Measurements from ENCODE around the gene TXNDC15. TPM values are rescaled to one million over a fixed set of nuclear protein-coding genes. Genes with fewer than 3 reads are reported as not detected.

TXNDC15 gene
- total RNA-seq, 1 experiment from 2014 or later: 31.3 TPM

GRCh38 chr5:134878403-134878802 lies 4.2 kb downstream of the TXNDC15 start:
- H3K9me3 ChIP-seq (ENCODE audit: control insufficient read depth, low read depth, low read length): no peaks in the 10 kb centered on the region
- no peak overlapping the region for H3K27ac Mint-ChIP-seq
- no peak overlapping the region for H3K4me3 Mint-ChIP-seq
- no peak for DNase-seq
- no peak for TF ChIP-seq CTCF (conservative IDR thresholded peaks at IDR 0.05)
- H4K91ac ChIP-seq (ENCODE audit: insufficient read length, low read depth, low read length): no peak overlapping the region
- H2BK120ac ChIP-seq (ENCODE audit: low read depth, low read length, poor library complexity, severe bottlenecking): no peak overlapping the region
- no peaks in the 10 kb centered on the region for H3K4me1 ChIP-seq (ENCODE audit: insufficient read depth, low read length)
- no peak overlapping the region for H3K4me2 ChIP-seq (ENCODE audit: insufficient read depth, insufficient read length, low read length)
- H3K14ac ChIP-seq (ENCODE audit: insufficient read depth, low read length): no peak overlapping the region
- H2BK20ac ChIP-seq (ENCODE audit: low read depth, low read length, poor library complexity, severe bottlenecking): no peak overlapping the region
- H2AFZ ChIP-seq (ENCODE audit: low read length): no peak overlapping the region
- no peaks in the 10 kb centered on the region for H3K27me3 ChIP-seq (ENCODE audit: insufficient read depth, low read length)
- H3K79me1 ChIP-seq (ENCODE audit: insufficient read depth, low read depth, low read length, poor library complexity, severe bottlenecking): no peaks in the 10 kb centered on the region
- H3K23me2 ChIP-seq (ENCODE audit: insufficient read length, low read depth, low read length, poor library complexity, severe bottlenecking): peaks cover 6% of the 10 kb centered on the region
- H3K18ac ChIP-seq (ENCODE audit: insufficient read length, low read depth, low read length): no peak overlapping the region
- no peak overlapping the region for H2BK5ac ChIP-seq (ENCODE audit: insufficient read length, low read length)
- no peak overlapping the region for H3K4ac ChIP-seq (ENCODE audit: low read depth, low read length)
- no peak overlapping the region for H3K27ac ChIP-seq (ENCODE audit: insufficient read length, low read depth, low read length)
- no CpG with 5 or more reads among the region's 3 CpGs for WGBS (ENCODE audit: extremely low coverage, insufficient read length, low lambda C conversion rate)
- no peak overlapping the region for H3K23ac ChIP-seq (ENCODE audit: insufficient read length, low read depth, low read length)
- no peak overlapping the region for H3K56ac ChIP-seq (ENCODE audit: insufficient read length, low read depth, low read length)
- peaks cover 0 to 5% of the 10 kb centered on the region in 2 experiments; a peak in 4 of 5 replicates for H3K9me3 Mint-ChIP-seq
- no peaks in the 10 kb centered on the region for H3K27me3 Mint-ChIP-seq (ENCODE audit: low read depth)
- H4K8ac ChIP-seq (replicated peaks; ENCODE audit: insufficient read length, low read depth, low read length): no peak overlapping the region
- no peak overlapping the region for H2BK15ac ChIP-seq (ENCODE audit: low read depth, low read length)
- no peaks in the 10 kb centered on the region for H3K79me2 ChIP-seq (ENCODE audit: insufficient read depth, low read length)
- no peak overlapping the region for H4K5ac ChIP-seq (ENCODE audit: insufficient read length, low read depth, low read length)
- H3K4me1 Mint-ChIP-seq: peaks cover 20% of the 10 kb centered on the region in 2 experiments
- no peak overlapping the region for H2BK12ac ChIP-seq (ENCODE audit: insufficient read length, low read depth, low read length)
- H3K9ac ChIP-seq (ENCODE audit: extremely low read depth, insufficient read length, low read length): no peak overlapping the region
- no peak overlapping the region for H3T11ph ChIP-seq (ENCODE audit: low read length)
- no peaks in the 10 kb centered on the region for H4K20me1 ChIP-seq (ENCODE audit: control insufficient read depth, insufficient read depth, insufficient read length)
- H3K36me3 Mint-ChIP-seq (ENCODE audit: insufficient read depth in 1 of 3, low read depth in 3 of 3): peaks cover 4 to 9% (median 5%) of the 10 kb centered on the region in 3 experiments; a peak in 5 of 7 replicates
- no peak overlapping the region for H2AK5ac ChIP-seq (ENCODE audit: insufficient read length, low read length)
